A673 (cell line): ENCODE results near the gene SH3RF3. TPM values are rescaled to one million over a fixed set of nuclear protein-coding genes. Genes with fewer than 3 reads are reported as not detected.

ENCODE experiments used
- BruUV-seq: library from RNA; stranded (reverse); fragments of 400-500 nt; replicated peaks from 2 replicates; lab custom pipeline; 2021; lab: Mats Ljungman, UMichigan
- CTCF ChIA-PET: fragments of 300-600 bp; sonication (Branson Sonifier 250); formaldehyde crosslinking; loops from one replicate; lab custom pipeline; 2022; ENCODE audit warnings: antibody characterized with exemption; lab: Charles Lee
- POLR2A ChIA-PET: fragments of 300-600 bp; sonication (Branson Sonifier 250); formaldehyde crosslinking; loops from one replicate; lab custom pipeline; 2022; ENCODE audit warnings: antibody characterized with exemption; ENCODE audit not compliant: low non-redundant PET; lab: Charles Lee
- DNase-seq: peaks from one replicate; pipeline ENCODE4 v3.0.0-alpha.2; 2015; ENCODE audit warnings: low spot score
- H3K27ac ChIP-seq: fragments of 200-600 bp; sonication (generic); 2 replicates; pipeline ENCODE4 v1.5.1; 2016; ENCODE audit warnings: mixed run types, low read depth, mild to moderate bottlenecking, mixed read lengths, antibody characterized with exemption, low read length; ENCODE audit not compliant: poor library complexity, severe bottlenecking
- H3K27me3 ChIP-seq: fragments of 200-600 bp; sonication (generic); replicated peaks from 2 replicates; pipeline ENCODE4 v1.6.1; 2017; ENCODE audit warnings: mixed run types, low read depth, mild to moderate bottlenecking, mixed read lengths, antibody characterized with exemption, low read length; ENCODE audit not compliant: insufficient read depth, poor library complexity
- H3K36me3 ChIP-seq: fragments of 200-600 bp; sonication (generic); 2 replicates; pipeline ENCODE4 v1.6.1; 2016; ENCODE audit warnings: mixed run types, mild to moderate bottlenecking, mixed read lengths, antibody characterized with exemption, low read length; ENCODE audit not compliant: insufficient read depth, poor library complexity, severe bottlenecking
- H3K4me1 ChIP-seq: fragments of 200-600 bp; sonication (generic); 2 replicates; pipeline ENCODE4 v1.6.1; 2017; ENCODE audit warnings: mixed run types, mild to moderate bottlenecking, mixed read lengths, antibody characterized with exemption, low read length; ENCODE audit not compliant: insufficient read depth, poor library complexity, severe bottlenecking
- H3K4me3 ChIP-seq: fragments of 200-600 bp; sonication (generic); 2 replicates; pipeline ENCODE4 v1.5.1; 2016; ENCODE audit warnings: low read depth, mixed run types, mild to moderate bottlenecking, mixed read lengths, low read length; ENCODE audit not compliant: poor library complexity, severe bottlenecking
- H3K9me3 ChIP-seq: fragments of 200-600 bp; sonication (generic); 2 replicates; pipeline ENCODE4 v1.6.1; 2016; ENCODE audit warnings: mixed run types, low read depth, mild to moderate bottlenecking, mixed read lengths, antibody characterized with exemption, low read length; ENCODE audit not compliant: poor library complexity, severe bottlenecking
- CTCF ChIP-seq: fragments of 300-800, 200-600 bp; sonication (generic); conservative IDR thresholded peaks from 2 replicates; pipeline ENCODE4 v1.5.1; 2017; ENCODE audit warnings: low read depth, mild to moderate bottlenecking, antibody characterized with exemption, low read length, moderate library complexity, mixed read lengths
- EZH2 ChIP-seq: fragments of 200-600 bp; sonication (generic); IDR thresholded peaks from 2 replicates; pipeline ENCODE4 v1.6.1; 2017; ENCODE audit warnings: borderline replicate concordance, low read depth, mild to moderate bottlenecking, mixed read lengths, antibody characterized with exemption, low read length; ENCODE audit not compliant: poor library complexity, severe bottlenecking
- intact Hi-C: fragments of 100-400 bp; cut with micrococcal nuclease; formaldehyde crosslinking; loops from one replicate; pipeline ENCODE4 v1.10.0; 2022; ENCODE audit not compliant: unreplicated experiment
- total RNA-seq: library from RNA; stranded (reverse); gene quantifications from 2 replicates; pipeline ENCODE4 v1.2.3, GENCODE V29; 2021

The SH3RF3 gene
- total RNA-seq, 1 experiment from 2014 or later, result 0.15 TPM

- intact Hi-C loops, result no loop called here
Measured at GRCh38 chr2:109306190-109306589, 177.2 kb downstream of the SH3RF3 start.

GRCh38 chr2:109311771-109312170 lies 182.8 kb downstream of the SH3RF3 start:
- H3K4me1 ChIP-seq, result no peaks in the 10 kb centered on the region
- H3K9me3 ChIP-seq, result no peaks in the 10 kb centered on the region
- intact Hi-C loops, result no loop called here
- H3K36me3 ChIP-seq, result no peaks in the 10 kb centered on the region
- ChIA-PET POLR2A (no interaction called here), CTCF (no interaction called here)
- H3K27me3 ChIP-seq, result peaks cover 5% of the 10 kb centered on the region
- TF ChIP-seq CTCF (no peak), EZH2 (no peak)
- no TSS peak for BruUV-seq
- DNase-seq, result no peak
- no peak overlapping the region for H3K4me3 ChIP-seq
- H3K27ac ChIP-seq, result no peak overlapping the region

More at GRCh38 chr2:109306190-109306589, 177.2 kb downstream of the SH3RF3 start:
- no peak for DNase-seq
- no TSS peak for BruUV-seq
- ChIA-PET CTCF (no interaction called here), POLR2A (no interaction called here)
- Histone ChIP-seq H3K9me3 (no peaks in the 10 kb centered on the region), H3K4me3 (no peak overlapping the region), H3K27ac (no peak overlapping the region), H3K27me3 (no peaks in the 10 kb centered on the region), H3K36me3 (no peaks in the 10 kb centered on the region), H3K4me1 (no peaks in the 10 kb centered on the region)
- no peak for TF ChIP-seq CTCF
- TF ChIP-seq EZH2, result no peak

GRCh38 chr2:109312902-109313301 lies 183.9 kb downstream of the SH3RF3 start:
- Histone ChIP-seq H3K36me3 (no peaks in the 10 kb centered on the region), H3K9me3 (no peaks in the 10 kb centered on the region), H3K27me3 (peaks cover 5% of the 10 kb centered on the region), H3K27ac (no peak overlapping the region), H3K4me3 (no peak overlapping the region), H3K4me1 (peaks cover 4% of the 10 kb centered on the region)
- CTCF ChIA-PET, result no interaction called here
- no peak for TF ChIP-seq CTCF
- intact Hi-C loops, result no loop called here
- DNase-seq, result no peak
- POLR2A ChIA-PET, result no interaction called here
- no TSS peak for BruUV-seq
